K562 (cell line): Measurements from ENCODE around the gene ARMC6. TPM values are rescaled to one million over a fixed set of nuclear protein-coding genes. Genes with fewer than 3 reads are reported as not detected.
A peak's percentile ranks its signal among the peaks of the same experiment; 100 is the strongest.

Experiments used
- ATAC-seq: fragments of 200-7000 bp; cut with Tn5 transposase; 3 replicates; pipeline ENCODE4 v1.9.1; 2020; ENCODE audit warnings: moderate library complexity
- BruUV-seq: library from RNA; stranded (reverse); fragments of 400-500 nt; replicated peaks from 2 replicates; lab custom pipeline; 2021; lab: Mats Ljungman, UMichigan
- CTCF ChIA-PET: fragments of 300-600 bp; formaldehyde crosslinking; extraction: SDS; loops from one replicate; lab custom pipeline; 2021; ENCODE audit warnings: low intra/inter-chr PET ratio; lab: Yijun Ruan, JAX
- POLR2A ChIA-PET: fragments of 300-600, 350-650 bp; sonication (Branson Sonifier 250); formaldehyde crosslinking; extraction: SDS; loops from one replicate; lab custom pipeline; 2021; ENCODE audit warnings: antibody characterized with exemption, inconsistent platforms; lab: Yijun Ruan, JAX
- DNase-seq, 4 experiments: peaks; one replicate each; pipeline versions ENCODE4 v3.0.0 to v3.0.0-alpha.2; 2011 to 2018; ENCODE audit warnings: low spot score in 3 of 4, mixed read lengths in 3 of 4; ENCODE audit errors: extremely low read depth in 1 of 4
- FAIRE-seq: peaks from 2 replicates; lab custom pipeline; 2011; peaks lifted over from hg19 to GRCh38; lab: Jason Lieb, UNC
- H2AFZ ChIP-seq: 2 replicates; pipeline ENCODE4 v1.6.0; 2011; ENCODE audit warnings: low read depth, low read length, control low read depth, inconsistent platforms
- H3K27ac ChIP-seq: fragments of 200-600 bp; 3 replicates; pipeline ENCODE4 v1.8.0; 2011; ENCODE audit warnings: low read depth, mild to moderate bottlenecking, control low read depth, inconsistent platforms, low read length, moderate library complexity, mixed read lengths; ENCODE audit errors: extremely low read depth
- H3K27me3 ChIP-seq, 2 experiments: fragments of 300-600 bp in 1 of 2; 2 replicates in 1 of 2; 3 replicates in 1 of 2; pipeline versions ENCODE4 v1.6.0 to v1.8.0; 2011; ENCODE audit warnings: inconsistent platforms in 2 of 2, low read length in 2 of 2, mild to moderate bottlenecking in 1 of 2, mixed read lengths in 1 of 2, moderate library complexity in 1 of 2; ENCODE audit not compliant: control insufficient read depth in 2 of 2, insufficient read depth in 2 of 2
- H3K36me3 ChIP-seq: fragments of 300-600 bp; 3 replicates; pipeline ENCODE4 v1.8.0; 2011; ENCODE audit warnings: mild to moderate bottlenecking, low read length, inconsistent platforms; ENCODE audit not compliant: control insufficient read depth, insufficient read depth
- H3K4me1 ChIP-seq, 2 experiments: fragments of 200-600 bp in 1 of 2; replicated peaks in 1 of 2; 2 replicates in 1 of 2; 3 replicates in 1 of 2; pipeline versions ENCODE4 v1.5.1 to v1.8.0; 2011; ENCODE audit warnings: inconsistent platforms in 2 of 2, low read length in 2 of 2, mild to moderate bottlenecking in 1 of 2, mixed read lengths in 1 of 2, moderate library complexity in 1 of 2; ENCODE audit not compliant: control insufficient read depth in 2 of 2, insufficient read depth in 2 of 2
- H3K4me2 ChIP-seq: 2 replicates; pipeline ENCODE4 v1.6.1; 2011; ENCODE audit warnings: low read length, control low read depth, inconsistent platforms, mixed read lengths; ENCODE audit not compliant: insufficient read depth
- H3K4me3 ChIP-seq: fragments of 200-600 bp; sonication (generic), shearing (Covaris generic); 2 replicates; pipeline ENCODE4 v1.5.1; 2016; ENCODE audit warnings: control low read depth, inconsistent platforms
- H3K79me2 ChIP-seq: fragments of 200-600 bp; 3 replicates; pipeline ENCODE4 v1.8.0; 2011; ENCODE audit warnings: low read length, inconsistent platforms; ENCODE audit not compliant: control insufficient read depth, insufficient read depth
- H3K9ac ChIP-seq, 2 experiments: 2 replicates each; pipeline versions ENCODE4 v1.6.0 to v1.6.1; 2011; ENCODE audit warnings: low read depth in 2 of 2, low read length in 2 of 2, control low read depth in 1 of 2, inconsistent platforms in 1 of 2, mild to moderate bottlenecking in 1 of 2, mixed read lengths in 1 of 2; ENCODE audit not compliant: insufficient read depth in 1 of 2
- H3K9me1 ChIP-seq: one replicate; pipeline ENCODE4 v1.6.0; 2011; ENCODE audit warnings: inconsistent platforms, mild to moderate bottlenecking, low read length, moderate library complexity; ENCODE audit not compliant: control insufficient read depth, insufficient read depth
- H3K9me3 ChIP-seq: replicated peaks from 2 replicates; pipeline ENCODE4 v1.5.1; 2011; ENCODE audit warnings: low read depth, low read length, inconsistent platforms; ENCODE audit not compliant: control insufficient read depth, insufficient read depth
- H4K20me1 ChIP-seq: replicated peaks from 2 replicates; pipeline ENCODE4 v1.6.1; 2011; ENCODE audit warnings: low read length, inconsistent platforms, mixed read lengths; ENCODE audit not compliant: control insufficient read depth, insufficient read depth
- CHD7 ChIP-seq: fragments of 200-600 bp; sonication (generic); IDR thresholded peaks from one replicate; pipeline ENCODE4 v1.6.1; 2012; ENCODE audit warnings: mild to moderate bottlenecking, low read depth, low read length, inconsistent platforms
- POLR2G ChIP-seq: fragments of 200-400 bp; formaldehyde crosslinking; IDR thresholded peaks from 2 replicates; pipeline ENCODE4 v1.6.1; 2017; ENCODE audit warnings: low read depth, mild to moderate bottlenecking, antibody characterized with exemption, low read length, moderate library complexity
- WGBS: fragments of 100-300 bp; shearing (Covaris generic); methylation state at CpG from one replicate; pipeline ENCODE4 v1.1.6; 2016; ENCODE audit warnings: low coverage, mixed read lengths; ENCODE audit not compliant: insufficient coverage; ENCODE audit errors: missing lambda C conversion rate; 5-methylcytosine and 5-hydroxymethylcytosine counted together
- in situ Hi-C: fragments of 300-500 bp; cut with MboI; formaldehyde crosslinking; loops from 4 replicates; pipeline ENCODE4 v1.15.0; 2018; ENCODE audit warnings: inconsistent platforms, mixed read lengths
- intact Hi-C: fragments of 100-400 bp; cut with micrococcal nuclease; formaldehyde crosslinking; loops from 2 replicates; pipeline ENCODE4 v1.14.2; 2022
- polyA plus RNA-seq, 8 experiments: library from polyadenylated mRNA; depleted of rRNA in 4 of 8; stranded (reverse) in 5 of 8; unstranded in 3 of 8; fragments of >200 nt; fragmentation: Nextera tagmentation in 2 of 8; fragmentation: Illumina TruSeq in 1 of 8; extraction: Ambion mirVana in 2 of 8; extraction: Trizol in 1 of 8; gene quantifications; 2 replicates each; pipeline versions ENCODE4 v1.2.1 to v1.2.3, GENCODE V29; 2011 to 2014; ENCODE audit warnings: inconsistent platforms in 1 of 8, missing spikeins in 1 of 8
- total RNA-seq, 7 experiments: library from RNA; depleted of rRNA in 6 of 7; stranded (reverse); fragments of >200 nt in 6 of 7; fragmentation: Illumina TruSeq in 2 of 7; extraction: Trizol in 2 of 7; gene quantifications; 2 replicates each; pipeline versions ENCODE4 v1.2.1 to v1.2.3, GENCODE V29; 2011 to 2021; ENCODE audit warnings: low replicate concordance in 1 of 7

ARMC6 gene
- total and polyA plus RNA-seq, 9 of the 15 experiments (the other 6 are each of a cell fraction or from before 2014, with no cell fraction given): 2.1 to 93.4 (median 63.6) TPM

- in situ Hi-C loops (no loop called here), intact Hi-C loops (no loop called here)
- no peak for FAIRE-seq
- Histone ChIP-seq H3K79me2 (no peaks in the 10 kb centered on the region), H3K36me3 (peaks cover 47% of the 10 kb centered on the region; the same call in 2 of the 3 replicates), H3K4me1 (peaks cover 0 to 21% of the 10 kb centered on the region in 2 experiments; a peak in 2 of 5 replicates), H3K9ac (no peak overlapping the region), H4K20me1 (no peaks in the 10 kb centered on the region), H3K4me3 (no peak overlapping the region), H3K27me3 (no peaks in the 10 kb centered on the region), H3K9me1 (peaks cover 4% of the 10 kb centered on the region), H3K9me3 (no peaks in the 10 kb centered on the region), H3K4me2 (no peak overlapping the region), H2AFZ (no peak overlapping the region), H3K27ac (no peak overlapping the region)
- ChIA-PET POLR2A (interaction anchor here (0.6 to 1.5 kb wide), 3 partner anchors 10 to 34 kb away, joined by 3 to 7 read pairs (median 5); no protein-coding TSS in a partner anchor), CTCF (no interaction called here)
- BruUV-seq: TSS peak; percentile 27
- TF ChIP-seq POLR2G (peak; percentile 40; the same call in 1 of the 2 replicates), CHD7 (no peak)
- no peak for DNase-seq
- 87% methylated on average over 22 of the region's 24 CpGs for WGBS
- no peak for ATAC-seq
These were observed 63.5 kb downstream of the ARMC6 start for GRCh38 chr19:19096641-19097627.
